HS-5 (cell line): ENCODE results near the gene TOGARAM2.

ENCODE experiments used
- DNase-seq: peaks from one replicate; pipeline ENCODE4 v3.0.0-alpha.2; 2012; ENCODE audit warnings: low read depth

The TOGARAM2 gene

GRCh38 chr2:28981016-28981441, at the start of gene TOGARAM2:
TSS of gene TOGARAM2 (plus strand) at chr2:28981298. CDS start at chr2:28994835, 13,537 bp downstream.
- DNase-seq, result no peak

GRCh38 chr2:28934769-28935168, 46.3 kb upstream of the TOGARAM2 start:
- no peak for DNase-seq

GRCh38 chr2:28941008-28941407, 40.1 kb upstream of the TOGARAM2 start:
- no peak for DNase-seq

- DNase-seq, result no peak
Observed at GRCh38 chr2:28944535-28945248, 36.4 kb upstream of the TOGARAM2 start.

- no peak for DNase-seq
Observed at GRCh38 chr2:28948160-28948559, 32.9 kb upstream of the TOGARAM2 start.

- no peak for DNase-seq
Observed at GRCh38 chr2:28949190-28949589, 31.9 kb upstream of the TOGARAM2 start.

GRCh38 chr2:28949617-28950305, 31.3 kb upstream of the TOGARAM2 start:
- DNase-seq, result no peak

- no peak for DNase-seq
Observed at GRCh38 chr2:28950941-28951630, 30.0 kb upstream of the TOGARAM2 start.

- DNase-seq, result no peak
Observed at GRCh38 chr2:28951910-28952835, 28.9 kb upstream of the TOGARAM2 start.

GRCh38 chr2:28952836-28953211, 28.3 kb upstream of the TOGARAM2 start:
- DNase-seq, result no peak

GRCh38 chr2:28955467-28955866, 25.6 kb upstream of the TOGARAM2 start:
- DNase-seq, result no peak

- DNase-seq, result no peak
Observed at GRCh38 chr2:28956415-28956826, 24.7 kb upstream of the TOGARAM2 start.

- no peak for DNase-seq
Observed at GRCh38 chr2:28956890-28957289, 24.2 kb upstream of the TOGARAM2 start.

GRCh38 chr2:28958689-28959088, 22.4 kb upstream of the TOGARAM2 start:
- DNase-seq, result peak; percentile 43

- no peak for DNase-seq
Observed at GRCh38 chr2:28960401-28960800, 20.7 kb upstream of the TOGARAM2 start.

GRCh38 chr2:28962505-28962904, 18.6 kb upstream of the TOGARAM2 start:
- DNase-seq, result no peak

- DNase-seq, result no peak
Observed at GRCh38 chr2:28970464-28971160, 10.5 kb upstream of the TOGARAM2 start.

GRCh38 chr2:28972778-28973335, 8.2 kb upstream of the TOGARAM2 start:
- DNase-seq, result no peak

- no peak for DNase-seq
Observed at GRCh38 chr2:28974252-28974651, 6.8 kb upstream of the TOGARAM2 start.

- no peak for DNase-seq
Observed at GRCh38 chr2:28975671-28976070, 5.4 kb upstream of the TOGARAM2 start.

- peak; percentile 19 for DNase-seq
Observed at GRCh38 chr2:28976584-28976983, 4.5 kb upstream of the TOGARAM2 start.
